OCI-LY7 (cell line): ENCODE results near the gene DOCK9. TPM values are rescaled to one million over a fixed set of nuclear protein-coding genes. Genes with fewer than 3 reads are reported as not detected.

Experiments
- BruUV-seq: library from RNA; stranded (reverse); fragments of 400-500 nt; replicated peaks from 2 replicates; lab custom pipeline; 2021; lab: Mats Ljungman, UMichigan
- CTCF ChIA-PET: fragments of 300-600 bp; sonication (Branson Sonifier 250); formaldehyde crosslinking; loops from one replicate; lab custom pipeline; 2022; ENCODE audit warnings: antibody characterized with exemption; ENCODE audit not compliant: unreplicated experiment; lab: Charles Lee
- POLR2A ChIA-PET: fragments of 300-600 bp; sonication (Branson Sonifier 250); formaldehyde crosslinking; loops from one replicate; lab custom pipeline; 2022; ENCODE audit warnings: antibody characterized with exemption; lab: Charles Lee
- DNase-seq: peaks from one replicate; pipeline ENCODE4 v3.0.0-alpha.2; 2015; ENCODE audit warnings: low spot score
- H2AFZ ChIP-seq: fragments of 200-600 bp; sonication (generic), shearing (Covaris generic); 2 replicates; pipeline ENCODE4 v1.6.1; 2014; ENCODE audit warnings: mild to moderate bottlenecking, antibody characterized with exemption, low read length, moderate library complexity
- H3K27ac ChIP-seq: fragments of 200-600 bp; sonication (generic); 2 replicates; pipeline ENCODE4 v1.5.1; 2014; ENCODE audit warnings: mixed run types, low read depth, mild to moderate bottlenecking, moderate library complexity, low read length, inconsistent platforms; ENCODE audit not compliant: poor library complexity, severe bottlenecking
- H3K36me3 ChIP-seq: fragments of 200-600 bp; sonication (generic); 2 replicates; pipeline ENCODE4 v1.6.1; 2014; ENCODE audit warnings: mild to moderate bottlenecking, antibody characterized with exemption, low read length, moderate library complexity, mixed read lengths; ENCODE audit not compliant: insufficient read depth
- H3K4me1 ChIP-seq: fragments of 200-600 bp; sonication (generic); 2 replicates; pipeline ENCODE4 v1.5.1; 2014; ENCODE audit warnings: mild to moderate bottlenecking, low read length; ENCODE audit not compliant: insufficient read depth, poor library complexity, severe bottlenecking
- H3K4me2 ChIP-seq: fragments of 200-600 bp; sonication (generic); 2 replicates; pipeline ENCODE4 v1.6.1; 2014; ENCODE audit warnings: mild to moderate bottlenecking, low read length
- H3K4me3 ChIP-seq: fragments of 200-600 bp; sonication (generic); 2 replicates; pipeline ENCODE4 v1.5.1; 2014; ENCODE audit warnings: mild to moderate bottlenecking, low read depth, low read length; ENCODE audit not compliant: poor library complexity, severe bottlenecking
- H3K79me2 ChIP-seq: fragments of 200-600 bp; sonication (generic); 2 replicates; pipeline ENCODE4 v1.6.1; 2016; ENCODE audit warnings: low read depth, mild to moderate bottlenecking, low read length, moderate library complexity, mixed read lengths; ENCODE audit not compliant: insufficient read depth
- H3K9me2 ChIP-seq: fragments of 200-600 bp; sonication (generic); 2 replicates; pipeline ENCODE4 v1.6.1; 2016; ENCODE audit warnings: mild to moderate bottlenecking, low read length, mixed read lengths; ENCODE audit not compliant: insufficient read depth
- H3K9me3 ChIP-seq: fragments of 200-600 bp; sonication (generic); 2 replicates; pipeline ENCODE4 v1.6.1; 2014; ENCODE audit warnings: mild to moderate bottlenecking, mixed run types, low read length, mixed read lengths
- H4K20me1 ChIP-seq: fragments of 200-600 bp; sonication (generic); 2 replicates; pipeline ENCODE4 v1.6.1; 2014; ENCODE audit warnings: mild to moderate bottlenecking, antibody characterized with exemption, low read length, moderate library complexity, mixed read lengths; ENCODE audit not compliant: insufficient read depth
- EZH2phosphoT487 ChIP-seq: fragments of 200-600 bp; sonication (generic); IDR thresholded peaks from 2 replicates; pipeline ENCODE4 v1.6.1; 2018; ENCODE audit warnings: low read depth, borderline replicate concordance, mild to moderate bottlenecking, mixed run types, antibody characterized with exemption, low read length, moderate library complexity, mixed read lengths
- intact Hi-C: fragments of 100-400 bp; cut with micrococcal nuclease; formaldehyde crosslinking; loops from one replicate; pipeline ENCODE4 v1.10.0; 2022; ENCODE audit not compliant: unreplicated experiment
- total RNA-seq, 2 experiments: library from RNA; depleted of rRNA in 1 of 2; stranded (reverse); fragments of >200 nt in 1 of 2; shearing (Covaris generic) in 1 of 2; gene quantifications; 2 replicates each; pipeline ENCODE4 v1.2.3, GENCODE V29; 2014 to 2022
- TF ChIP-seq, protein P1 (sequence below): fragments of 200-600 bp; sonication (generic); conservative IDR thresholded peaks from 2 replicates; pipeline ENCODE4 v1.5.1; 2014; ENCODE audit warnings: mild to moderate bottlenecking, antibody characterized with exemption, low read length, moderate library complexity, mixed read lengths

Gene DOCK9
- total RNA-seq, 2 experiments from 2014 or later, result 24.0 to 28.0 TPM

DNA sequence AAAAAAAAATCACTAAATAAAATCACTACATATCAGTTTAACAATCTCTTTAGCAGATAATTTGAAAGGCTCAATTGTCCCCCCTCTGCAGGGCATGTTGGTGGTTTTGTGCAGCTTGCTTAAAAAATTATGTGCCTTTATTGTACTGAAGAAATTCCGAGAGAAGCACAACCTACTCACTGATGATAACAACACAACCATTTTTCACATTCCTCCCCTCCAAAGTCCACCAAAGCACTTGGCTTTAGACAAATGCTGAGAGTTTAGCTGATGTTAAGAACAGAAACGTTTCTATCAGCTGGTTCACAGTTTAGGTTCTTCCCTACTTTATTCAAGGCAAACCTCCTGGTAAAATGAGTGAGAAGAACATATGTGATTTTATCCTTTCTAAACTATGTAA lies 923 bp downstream of the DOCK9 start:
- Histone ChIP-seq H4K20me1 (no peaks in the 10 kb centered on the region), H3K79me2 (no peaks in the 10 kb centered on the region), H3K9me3 (no peaks in the 10 kb centered on the region), H3K36me3 (no peaks in the 10 kb centered on the region), H3K4me3 (no peak overlapping the region), H3K27ac (no peak overlapping the region), H3K9me2 (no peaks in the 10 kb centered on the region), H3K4me2 (no peak overlapping the region), H3K4me1 (peaks cover 23% of the 10 kb centered on the region), H2AFZ (no peak overlapping the region)
- DNase-seq, result no peak
- BruUV-seq, result no TSS peak
- TF ChIP-seq, protein P1, sequence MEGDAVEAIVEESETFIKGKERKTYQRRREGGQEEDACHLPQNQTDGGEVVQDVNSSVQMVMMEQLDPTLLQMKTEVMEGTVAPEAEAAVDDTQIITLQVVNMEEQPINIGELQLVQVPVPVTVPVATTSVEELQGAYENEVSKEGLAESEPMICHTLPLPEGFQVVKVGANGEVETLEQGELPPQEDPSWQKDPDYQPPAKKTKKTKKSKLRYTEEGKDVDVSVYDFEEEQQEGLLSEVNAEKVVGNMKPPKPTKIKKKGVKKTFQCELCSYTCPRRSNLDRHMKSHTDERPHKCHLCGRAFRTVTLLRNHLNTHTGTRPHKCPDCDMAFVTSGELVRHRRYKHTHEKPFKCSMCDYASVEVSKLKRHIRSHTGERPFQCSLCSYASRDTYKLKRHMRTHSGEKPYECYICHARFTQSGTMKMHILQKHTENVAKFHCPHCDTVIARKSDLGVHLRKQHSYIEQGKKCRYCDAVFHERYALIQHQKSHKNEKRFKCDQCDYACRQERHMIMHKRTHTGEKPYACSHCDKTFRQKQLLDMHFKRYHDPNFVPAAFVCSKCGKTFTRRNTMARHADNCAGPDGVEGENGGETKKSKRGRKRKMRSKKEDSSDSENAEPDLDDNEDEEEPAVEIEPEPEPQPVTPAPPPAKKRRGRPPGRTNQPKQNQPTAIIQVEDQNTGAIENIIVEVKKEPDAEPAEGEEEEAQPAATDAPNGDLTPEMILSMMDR, result no peak
- TF ChIP-seq EZH2phosphoT487, result no peak
- CTCF ChIA-PET, result no interaction called here
- intact Hi-C loops, result no loop called here
- POLR2A ChIA-PET, result interaction anchor here (0.6 to 1.3 kb wide), 2 partner anchors 11 to 17 kb away, joined by 3 read pairs; no protein-coding TSS in a partner anchor

DNA sequence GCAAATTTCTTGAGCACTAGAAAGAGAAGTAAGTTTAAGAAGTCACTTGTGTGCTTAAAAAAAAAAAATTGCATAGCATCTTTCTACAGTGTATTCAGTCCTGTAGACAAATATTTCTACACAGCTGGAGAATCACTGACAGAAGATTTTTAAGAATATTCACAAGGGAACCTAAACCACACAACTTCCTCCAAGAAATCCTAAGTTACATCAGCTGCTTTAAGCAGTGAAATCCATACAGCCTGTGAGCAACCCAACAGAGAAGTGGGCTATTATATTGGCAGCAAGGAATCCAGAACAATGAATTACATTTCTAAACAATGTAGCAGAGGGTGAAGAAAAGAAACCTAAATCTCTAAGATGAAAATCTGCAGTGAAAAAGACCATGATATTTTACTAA lies 1.5 kb downstream of the DOCK9 start:
- ChIA-PET CTCF (no interaction called here), POLR2A (interaction anchor here (1.2 to 1.3 kb wide), 2 partner anchors 9 to 11 kb away, joined by 3 to 4 read pairs; no protein-coding TSS in a partner anchor)
- Histone ChIP-seq H3K36me3 (no peaks in the 10 kb centered on the region), H3K4me3 (no peak overlapping the region), H3K9me2 (no peaks in the 10 kb centered on the region), H4K20me1 (no peaks in the 10 kb centered on the region), H2AFZ (no peak overlapping the region), H3K9me3 (no peaks in the 10 kb centered on the region), H3K27ac (peak overlapping the region; percentile 15), H3K79me2 (no peaks in the 10 kb centered on the region), H3K4me2 (peak overlapping the region; percentile 18), H3K4me1 (peaks cover 23% of the 10 kb centered on the region)
- BruUV-seq, result no TSS peak
- DNase-seq, result no peak
- intact Hi-C loops, result no loop called here
- TF ChIP-seq, protein P1, result no peak
- TF ChIP-seq EZH2phosphoT487, result no peak

DNA sequence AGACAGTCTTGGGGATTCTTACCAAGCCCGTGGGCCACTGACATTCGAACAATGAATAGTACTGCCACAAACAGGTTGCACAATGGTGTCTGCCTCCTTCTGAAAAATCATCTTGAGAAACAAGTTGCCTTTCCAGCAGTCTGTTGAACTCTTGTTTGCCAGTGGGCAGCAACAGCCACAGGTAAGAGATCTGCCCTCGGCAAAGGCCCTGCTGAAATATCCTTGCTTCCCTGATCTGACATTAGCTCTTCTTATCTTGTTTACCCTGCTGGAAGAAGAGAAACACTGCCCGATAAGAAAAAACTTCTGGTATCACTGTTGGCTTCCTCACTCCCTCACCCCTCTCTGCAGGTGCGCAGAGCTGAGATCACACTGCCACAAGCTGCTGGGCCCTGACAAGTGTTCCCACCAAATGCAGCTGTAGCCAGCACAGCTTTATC lies 2.0 kb downstream of the DOCK9 start:
- no peaks in the 10 kb centered on the region for H3K79me2 ChIP-seq

More for the DNA sequence above, 2.0 kb downstream of the DOCK9 start:
- TF ChIP-seq, protein P1, result no peak
- TF ChIP-seq EZH2phosphoT487, result no peak
- H3K27ac ChIP-seq, result peak overlapping the region; percentile 15
- peak; percentile 46 for DNase-seq
- ChIA-PET CTCF (no interaction called here), POLR2A (interaction anchor here (0.5 to 1.3 kb wide), 4 partner anchors 9 to 1035 kb away, joined by 3 to 4 read pairs (median 3); no protein-coding TSS in a partner anchor)
- no peaks in the 10 kb centered on the region for H4K20me1 ChIP-seq
- BruUV-seq, result no TSS peak
- H3K4me1 ChIP-seq, result peaks cover 23% of the 10 kb centered on the region
- no peak overlapping the region for H3K4me3 ChIP-seq
- H3K9me2 ChIP-seq, result no peaks in the 10 kb centered on the region
- H2AFZ ChIP-seq, result no peak overlapping the region
- intact Hi-C loops, result no loop called here
- no peaks in the 10 kb centered on the region for H3K36me3 ChIP-seq
- peak overlapping the region; percentile 18 for H3K4me2 ChIP-seq
- H3K9me3 ChIP-seq, result no peaks in the 10 kb centered on the region
